HG03139 (cell line): ENCODE results near the gene NACA2.
"Not testable (repeated sequence)": the region's sequence is repeated elsewhere in the genome, so short reads cannot be mapped to it uniquely, and the experiment has no call there.

ENCODE experiments used
- ATAC-seq: cut with Tn5 transposase; IDR thresholded peaks from one replicate; pipeline ENCODE4 v1.9.1; 2021; ENCODE audit not compliant: unreplicated experiment

The NACA2 gene

DNA sequence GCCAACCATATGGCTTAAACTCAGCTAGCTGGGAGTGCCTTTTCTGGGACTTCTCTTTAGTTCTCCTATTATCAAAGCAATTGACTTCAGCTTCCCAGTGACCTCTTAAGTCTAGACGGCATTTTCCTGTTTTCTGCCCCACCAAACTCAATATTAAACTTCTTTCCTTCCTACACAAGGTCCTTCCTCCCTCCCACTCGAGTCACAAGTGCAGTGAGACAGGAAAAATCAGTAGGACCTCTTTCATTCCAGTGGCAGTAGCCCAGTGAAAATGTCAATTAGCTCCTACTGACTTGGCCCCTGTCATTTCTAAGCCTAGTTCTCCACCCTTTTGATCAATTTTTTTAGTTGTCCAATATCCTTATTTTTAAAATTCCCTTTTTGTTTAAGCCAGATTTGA lies 9.6 kb upstream of the NACA2 start:
- ATAC-seq: no peak

DNA sequence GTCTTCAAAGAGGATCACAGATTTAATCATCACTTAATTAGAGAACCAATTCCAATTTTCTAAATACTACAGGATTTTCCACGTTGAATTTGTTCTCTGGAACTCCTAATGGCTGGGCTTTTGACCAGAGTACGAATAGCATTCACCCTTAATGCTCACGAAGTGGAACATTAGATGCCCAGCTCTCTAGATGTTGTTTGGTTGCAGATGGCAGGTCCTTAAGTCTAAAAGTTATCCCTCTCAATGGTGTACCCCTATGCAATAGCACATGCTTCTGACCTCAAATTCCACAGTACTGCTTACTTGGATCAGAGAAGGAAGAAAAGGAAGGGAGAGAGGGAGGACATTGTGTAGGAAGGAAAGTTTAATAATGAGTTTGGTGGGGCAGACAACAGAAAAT lies 8.6 kb upstream of the NACA2 start:
- ATAC-seq: no peak

DNA sequence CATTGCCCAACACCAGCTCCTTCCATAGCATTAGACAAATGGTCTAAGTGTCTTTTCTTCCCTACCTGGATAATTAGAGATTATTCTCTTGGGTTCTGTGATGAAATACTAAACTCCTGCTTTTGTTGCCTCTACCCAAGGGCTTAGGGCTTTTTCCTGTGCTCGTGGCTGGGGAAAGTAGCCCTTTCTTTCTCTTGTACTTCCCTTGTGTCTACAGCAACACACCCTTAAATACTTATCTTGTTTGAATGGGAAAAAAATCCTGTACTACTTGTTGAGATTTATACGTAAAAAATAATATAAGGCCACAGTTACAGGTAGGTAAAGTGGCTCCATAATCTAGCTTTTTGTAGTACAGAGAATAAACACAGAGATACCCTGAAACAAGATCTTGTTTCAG lies 7.0 kb upstream of the NACA2 start:
- no peak for ATAC-seq

DNA sequence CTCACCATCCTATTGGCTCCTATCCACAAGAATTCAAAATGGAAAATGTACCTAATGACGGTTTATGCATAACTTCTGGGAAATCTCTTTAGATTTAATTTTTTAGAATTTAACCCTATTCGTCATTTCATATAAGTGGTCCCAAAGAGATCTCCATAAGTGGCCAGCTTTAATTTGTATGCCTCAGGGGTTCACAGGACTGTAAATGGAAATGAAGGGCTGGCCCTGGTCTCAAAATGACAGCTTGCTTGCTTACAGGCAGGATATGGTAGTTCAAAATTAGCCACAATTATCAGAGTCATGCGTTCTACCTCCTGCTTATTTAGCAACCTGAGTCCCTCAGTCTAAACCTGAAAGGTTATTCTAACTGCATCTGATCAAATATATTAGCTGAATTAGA lies 6.6 kb upstream of the NACA2 start:
- no peak for ATAC-seq

DNA sequence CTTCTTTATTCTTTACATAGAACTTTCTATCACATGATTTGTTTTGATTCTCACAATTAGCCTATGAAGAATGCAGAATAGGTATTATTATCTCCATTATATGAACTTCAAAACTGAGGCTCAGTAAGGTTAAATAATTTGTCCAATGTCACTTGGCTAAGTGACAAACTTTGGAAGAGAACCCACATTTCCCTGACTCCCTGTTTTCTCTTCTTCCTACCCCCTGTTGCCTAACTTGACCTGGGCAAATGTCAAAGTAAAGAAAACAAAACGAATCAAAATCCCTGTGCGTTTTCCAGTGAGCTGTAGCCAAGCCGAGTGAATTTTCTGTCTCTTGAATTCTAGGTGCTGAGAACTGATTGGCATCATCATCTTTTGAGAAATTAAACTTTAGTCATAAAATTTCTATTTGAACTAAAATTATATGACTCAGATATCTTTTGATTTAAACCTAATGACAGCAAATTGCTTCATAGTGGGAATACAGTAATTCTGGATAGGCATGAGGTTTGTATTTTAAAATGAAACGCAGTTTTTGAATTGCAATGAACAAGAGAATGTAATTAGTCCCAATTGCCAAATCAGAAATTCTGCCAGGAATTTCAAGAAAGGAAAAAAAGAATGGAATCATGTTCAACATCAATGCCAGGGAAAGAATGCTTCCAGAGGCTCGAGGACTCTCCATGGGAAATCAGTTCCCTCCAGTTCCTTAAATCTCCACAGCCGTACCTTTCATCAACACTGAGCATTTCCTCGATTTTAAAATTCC lies 4.6 kb upstream of the NACA2 start:
- ATAC-seq: no peak

DNA sequence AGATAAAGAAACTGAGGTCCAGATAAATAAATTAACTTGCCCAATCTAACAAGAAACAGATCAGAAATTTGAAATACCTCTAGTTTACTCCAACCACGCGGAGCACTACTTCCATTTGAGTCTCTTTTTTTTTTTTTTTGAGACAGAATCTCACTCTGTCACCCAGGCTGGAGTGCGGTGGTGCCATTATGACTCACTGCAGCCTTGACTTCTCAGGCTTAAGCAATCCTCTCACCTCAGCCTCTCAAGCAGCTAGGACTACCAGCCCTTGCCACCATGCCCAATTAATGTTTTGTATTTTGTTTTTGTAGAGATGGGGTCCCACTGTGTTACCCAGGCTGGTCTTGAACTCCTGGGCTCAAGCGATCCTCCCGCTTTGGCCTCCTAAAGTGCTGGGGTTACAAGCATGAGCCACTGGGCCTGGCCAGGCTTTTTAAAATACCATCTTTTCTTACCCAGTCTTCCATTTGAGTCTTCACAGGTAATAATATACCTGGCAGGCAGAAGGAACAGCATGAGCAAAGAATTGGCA lies 3.3 kb upstream of the NACA2 start:
- ATAC-seq: no peak

DNA sequence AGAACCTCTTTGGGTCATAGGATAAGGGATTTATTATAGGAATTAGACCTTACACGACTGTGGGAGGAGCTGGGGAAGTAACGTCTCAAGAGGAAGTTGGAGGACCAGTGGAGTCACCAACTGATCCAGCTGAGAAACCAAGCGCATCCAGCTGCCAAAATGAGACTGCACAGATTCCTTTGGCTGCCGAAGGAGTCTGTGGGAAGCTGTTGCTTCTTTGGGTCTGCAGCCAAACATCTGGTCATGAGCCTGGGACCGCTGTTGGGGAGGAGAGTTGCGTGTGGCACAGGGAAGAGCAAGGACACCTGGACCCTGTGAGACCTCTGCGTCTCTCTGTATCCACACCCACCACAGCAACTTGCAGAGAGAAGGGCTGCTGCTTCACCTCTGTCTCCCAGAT lies 2.4 kb upstream of the NACA2 start:
- ATAC-seq: no peak

DNA sequence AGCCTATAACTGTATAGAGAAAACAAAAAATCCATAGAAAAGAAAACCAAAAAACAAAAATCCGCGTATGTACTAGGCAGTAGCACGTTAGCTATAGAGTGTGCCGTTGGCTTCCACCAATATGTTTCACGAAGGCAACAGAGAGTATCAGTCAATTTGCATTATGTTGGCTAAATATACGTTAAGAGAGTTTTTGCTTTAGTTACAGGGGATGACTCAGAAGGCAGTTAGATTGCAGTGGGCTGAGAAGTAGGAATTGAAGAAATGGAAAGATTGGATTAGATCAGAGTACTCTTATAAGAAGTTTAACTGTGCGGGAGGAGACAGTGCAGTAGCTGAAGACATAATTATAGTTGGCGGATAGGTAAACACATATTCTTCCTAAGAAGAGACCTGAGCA lies 911 bp upstream of the NACA2 start:
- ATAC-seq: no peak

DNA sequence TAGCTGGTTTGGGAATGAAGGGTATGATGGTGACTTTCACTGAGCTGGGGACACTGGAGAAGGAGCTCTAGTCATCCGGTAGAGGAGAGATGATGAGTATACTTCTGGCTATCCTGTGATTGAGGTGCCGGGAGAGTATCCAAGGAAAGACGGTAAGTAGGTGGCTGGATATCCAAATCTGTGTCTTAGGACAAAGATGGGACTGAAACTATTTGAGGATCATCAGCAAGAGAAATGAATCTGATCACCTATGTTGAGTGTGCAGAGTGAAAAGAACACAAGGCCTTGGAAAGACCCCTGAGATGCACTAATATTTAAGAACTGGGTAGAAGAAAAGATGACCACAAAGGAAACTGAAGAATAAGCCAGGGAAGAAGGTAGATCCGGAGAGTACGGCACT lies 1.0 kb downstream of the NACA2 start:
- ATAC-seq: no peak

DNA sequence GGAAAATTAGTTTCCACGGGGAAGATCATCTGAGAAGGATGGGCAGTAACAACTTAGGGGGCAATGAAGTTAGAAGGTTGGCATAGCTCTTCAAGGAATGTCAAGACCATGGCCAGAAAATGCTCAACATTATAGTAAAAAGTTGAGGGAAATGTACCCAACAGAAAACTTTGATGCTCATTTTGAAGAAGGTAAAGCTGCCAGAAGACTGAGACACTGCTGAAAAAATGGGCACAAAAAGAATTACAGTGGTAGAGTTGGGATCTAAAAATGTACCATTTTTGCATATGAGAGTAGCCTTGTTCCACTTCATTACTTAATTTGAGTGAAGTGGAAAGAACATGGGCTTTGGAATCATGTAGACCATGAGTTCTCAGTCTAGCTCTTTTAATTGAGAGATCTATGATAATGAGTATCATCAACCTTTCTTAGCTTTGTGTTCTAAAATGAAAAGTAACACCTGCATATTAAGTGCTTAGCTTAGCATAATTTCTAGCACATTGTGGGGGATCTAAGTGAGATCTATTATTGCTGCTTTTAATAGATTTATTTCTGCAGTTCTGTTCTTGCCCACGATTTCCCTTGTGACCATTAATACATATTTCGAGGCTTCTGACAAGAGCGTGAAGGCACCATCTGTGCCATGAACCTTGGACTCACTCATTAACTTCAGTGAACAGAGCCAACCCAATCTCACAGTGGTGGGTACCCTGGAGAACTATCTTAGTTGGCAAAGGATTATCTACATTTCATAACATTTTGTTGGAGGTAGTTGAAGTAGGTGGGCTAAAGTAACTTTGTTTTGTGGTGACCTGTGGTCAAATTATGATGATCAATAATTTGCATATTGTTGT lies 3.0 kb downstream of the NACA2 start:
- no peak for ATAC-seq

DNA sequence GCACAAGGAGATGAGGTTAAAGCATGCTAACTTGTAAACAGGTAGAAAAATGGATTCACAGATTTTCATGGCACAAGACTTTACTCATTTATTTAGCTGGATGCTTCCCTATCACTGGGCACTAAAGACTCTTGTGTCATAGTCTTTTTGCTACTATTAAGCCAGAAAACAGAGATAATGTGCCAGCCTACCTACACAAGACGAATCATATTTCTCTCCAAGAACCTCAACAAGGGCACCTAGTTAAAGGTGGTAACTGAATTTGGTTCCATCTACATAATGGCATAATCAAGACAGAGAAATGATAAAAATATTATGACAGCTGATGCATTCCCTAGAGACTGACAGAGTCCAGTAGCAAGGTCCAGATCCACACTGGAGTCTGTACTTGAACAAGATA lies 3.8 kb downstream of the NACA2 start:
- no peak for ATAC-seq

DNA sequence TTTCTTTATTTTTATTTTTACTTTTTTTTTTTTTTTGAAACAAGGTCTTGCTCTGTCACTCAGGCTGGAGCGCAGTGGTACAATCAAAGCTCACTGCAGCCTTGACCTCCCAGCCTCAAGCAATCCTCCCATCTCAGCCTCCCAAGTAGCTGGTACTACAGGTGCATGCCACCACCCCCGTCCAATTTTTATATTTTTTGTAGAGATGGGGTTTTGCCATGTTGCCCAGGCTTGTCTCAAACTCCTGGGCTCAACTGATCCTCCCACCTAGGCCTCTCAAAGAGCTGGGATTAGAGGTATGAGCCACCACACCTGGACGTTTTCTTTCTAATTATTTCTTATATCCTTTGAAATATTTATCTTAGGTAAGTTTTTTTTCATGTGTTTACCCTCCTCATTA lies 4.4 kb downstream of the NACA2 start:
- not testable (repeated sequence) for ATAC-seq

DNA sequence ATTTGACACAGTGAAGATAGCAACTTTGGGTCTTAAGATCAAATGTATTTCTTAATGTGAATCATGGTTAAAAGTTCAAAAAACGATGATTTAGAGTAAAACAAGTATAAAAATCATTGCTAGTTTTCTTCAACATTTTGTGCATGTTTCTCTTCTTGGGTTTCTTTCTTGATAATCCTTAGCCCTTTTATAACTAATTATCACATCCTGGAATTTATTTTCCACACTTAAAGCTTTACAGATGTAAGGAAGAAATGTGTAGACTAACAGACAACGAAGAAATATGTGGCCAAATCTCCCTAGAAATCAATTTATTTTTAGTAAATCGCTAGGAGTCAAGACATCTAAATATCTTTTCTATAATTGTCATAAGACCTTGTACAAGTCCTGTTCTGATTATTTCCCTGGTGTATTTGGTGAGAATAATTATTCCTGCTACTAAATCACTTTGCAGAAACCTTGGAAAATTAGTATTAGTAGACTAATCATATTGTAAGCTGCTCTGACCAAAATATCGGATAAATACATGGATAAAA lies 4.9 kb downstream of the NACA2 start:
- no peak for ATAC-seq

DNA sequence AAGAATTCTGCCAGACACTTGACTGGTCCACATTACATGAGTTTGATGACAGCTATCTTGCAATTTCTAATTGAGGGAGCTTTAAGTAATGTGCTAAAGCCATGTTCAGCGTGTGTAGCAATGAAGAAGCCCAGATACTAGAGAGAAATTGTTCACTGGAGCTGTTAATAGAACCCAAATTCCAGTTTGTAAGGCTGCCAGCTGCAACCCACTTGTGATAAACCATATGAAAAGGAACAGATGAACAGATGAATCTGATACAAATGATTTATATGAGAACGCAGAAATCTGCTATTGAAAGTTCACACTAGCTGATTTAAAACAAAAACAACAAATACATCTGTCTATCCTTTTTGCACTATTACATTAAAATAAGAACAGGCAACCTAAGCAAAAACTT lies 6.2 kb downstream of the NACA2 start:
- ATAC-seq: no peak

DNA sequence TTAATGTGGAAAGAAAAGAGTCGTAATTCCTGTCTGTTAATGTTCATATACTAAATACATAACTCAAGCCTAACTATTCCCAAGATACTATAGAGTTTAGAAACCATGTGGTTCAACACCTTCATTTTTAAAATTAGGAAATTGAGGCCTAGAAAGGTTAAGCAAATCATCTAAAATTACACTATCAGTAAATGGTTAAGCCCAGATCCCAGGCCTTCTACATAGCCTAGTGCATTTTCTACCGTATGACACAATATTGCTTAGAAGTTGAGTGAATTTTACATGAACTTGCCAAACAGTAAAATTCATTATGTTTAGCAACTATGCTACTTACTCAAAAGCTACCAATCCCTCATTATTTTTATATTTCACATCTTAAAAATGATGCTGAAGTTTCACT lies 6.8 kb downstream of the NACA2 start:
- no peak for ATAC-seq

DNA sequence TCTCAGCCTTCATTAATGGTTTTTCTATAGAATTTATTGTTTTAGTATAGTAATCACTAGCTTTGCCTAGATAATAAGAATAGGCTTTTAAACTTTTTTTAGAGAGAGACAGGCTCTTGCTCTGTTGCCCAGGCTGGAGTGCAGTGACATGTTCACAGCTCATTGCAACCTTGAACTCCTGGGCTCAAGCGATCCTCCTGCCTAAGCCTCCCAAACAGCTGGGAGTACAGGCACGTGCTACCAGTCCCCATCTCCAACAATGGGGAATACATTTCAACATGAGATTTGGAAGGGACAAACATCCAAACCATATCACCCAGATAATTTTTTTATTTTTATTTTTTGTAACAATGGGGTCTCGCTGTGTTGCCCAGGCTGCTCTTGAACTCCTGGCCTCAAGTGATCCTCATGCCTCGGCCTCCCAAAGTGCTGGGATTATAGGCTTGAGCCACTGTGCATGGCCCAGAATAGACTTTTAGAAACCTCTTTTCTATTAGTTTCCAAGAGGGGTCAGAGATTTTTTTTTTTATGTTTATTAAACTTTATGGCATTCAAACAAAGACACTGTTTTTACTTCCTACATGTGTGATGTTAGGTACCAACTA lies 7.3 kb downstream of the NACA2 start:
- ATAC-seq: no peak

DNA sequence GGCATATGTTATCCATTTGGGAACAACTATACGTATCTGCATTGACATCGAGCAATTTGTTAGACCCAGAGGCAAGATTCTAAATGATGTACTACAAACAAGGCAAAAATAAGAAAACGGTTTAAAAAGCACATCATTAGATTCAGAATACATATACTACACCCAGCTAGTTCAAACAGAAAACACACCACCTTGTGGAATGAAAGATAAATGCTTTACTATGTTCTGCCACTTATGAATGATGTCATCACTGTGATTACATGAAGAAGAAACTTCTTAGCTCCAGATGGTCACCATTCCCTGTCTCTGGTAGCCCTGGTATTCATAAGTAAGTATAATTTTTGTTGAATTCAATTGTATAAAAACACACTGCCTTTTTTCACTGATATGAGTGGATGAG lies 7.8 kb downstream of the NACA2 start:
- ATAC-seq: no peak

DNA sequence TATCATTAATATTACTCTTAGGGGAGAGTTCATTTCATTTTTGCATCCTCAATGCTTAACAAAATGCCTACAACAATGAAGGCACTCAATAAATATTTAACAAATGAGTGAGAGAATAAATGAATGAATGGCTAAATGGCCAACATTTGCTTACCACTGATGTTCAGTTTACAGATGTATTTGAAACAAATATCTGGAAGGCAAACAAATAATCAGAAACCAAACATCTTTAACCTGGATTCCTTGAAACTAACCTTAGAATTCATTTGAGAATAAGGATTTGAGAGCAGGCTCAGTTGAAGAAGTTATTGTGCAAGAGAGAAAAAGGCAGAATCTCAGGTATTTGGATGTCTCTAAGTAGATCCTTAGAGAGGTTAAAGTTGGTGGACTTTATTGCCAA lies 8.4 kb downstream of the NACA2 start:
- ATAC-seq: no peak

DNA sequence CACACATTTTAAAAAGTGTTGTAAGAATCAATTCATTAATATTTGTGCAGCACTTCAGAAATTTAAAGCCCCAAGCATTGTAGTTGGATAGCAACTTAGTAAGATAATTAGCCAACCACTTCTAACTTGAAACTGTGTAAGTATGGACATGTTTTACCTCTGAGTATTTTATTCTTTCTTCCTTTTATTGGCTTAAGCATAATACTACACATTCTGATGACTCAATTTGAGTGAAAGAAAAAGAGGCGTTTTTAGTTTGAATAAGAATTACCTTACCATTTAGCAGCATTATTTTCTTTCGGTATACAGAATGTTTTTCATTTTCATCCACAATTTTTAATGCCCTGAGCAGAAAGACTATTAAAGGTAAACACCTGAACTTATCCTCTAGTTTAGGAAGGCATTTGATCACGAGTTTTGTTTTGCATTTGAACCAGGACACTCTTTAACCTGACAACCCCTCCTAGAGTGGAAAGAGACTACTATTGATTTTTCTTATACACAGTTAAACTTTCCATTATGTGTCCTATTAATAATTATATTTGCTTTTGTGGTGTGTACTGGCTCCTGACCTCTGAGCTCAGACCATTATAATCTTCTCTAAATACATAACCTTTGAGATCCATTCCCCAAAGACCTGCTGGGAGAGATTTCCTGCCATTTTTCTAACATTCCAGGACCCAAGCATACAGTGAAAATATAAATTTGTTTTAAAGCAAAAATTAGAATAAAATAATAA lies 9.2 kb downstream of the NACA2 start:
- ATAC-seq: no peak

DNA sequence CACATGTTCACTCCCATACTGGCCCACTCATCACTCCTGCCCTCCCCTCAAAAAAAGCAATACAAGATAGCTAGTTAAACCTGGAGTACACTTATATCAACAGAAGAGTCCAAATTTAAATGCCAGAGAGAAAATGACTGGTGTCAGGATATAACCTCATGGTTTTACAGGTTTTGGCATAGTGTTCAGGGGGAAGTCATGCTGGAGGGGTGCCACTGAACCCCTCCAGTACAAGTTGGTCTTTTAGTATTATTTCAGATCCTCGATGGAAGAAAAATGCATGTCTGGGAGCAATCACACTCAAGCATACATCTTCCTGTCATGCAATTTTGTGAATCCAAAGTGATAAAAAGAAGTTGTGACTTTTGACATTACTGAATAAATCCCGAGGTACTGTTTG lies 10.5 kb downstream of the NACA2 start:
- ATAC-seq: no peak

DNA sequence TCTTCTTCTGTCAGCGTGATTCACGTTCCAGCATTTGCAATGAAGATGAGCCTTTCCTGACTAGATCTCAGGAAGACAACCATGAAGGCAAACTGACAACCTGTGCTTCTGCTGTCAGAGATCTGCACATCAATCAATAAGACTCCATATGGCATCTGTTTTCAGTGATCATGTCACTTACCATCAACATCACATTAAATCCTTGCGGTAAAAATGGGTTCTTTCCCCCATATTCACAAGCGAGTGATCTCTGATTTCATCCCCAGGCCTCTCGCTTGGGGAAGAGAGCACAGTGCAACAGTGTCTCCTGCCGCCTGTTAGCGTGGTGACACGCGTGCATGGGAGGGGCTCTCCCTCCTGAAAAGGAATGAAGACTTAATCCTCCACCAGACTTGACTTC lies 11.1 kb downstream of the NACA2 start:
- no peak for ATAC-seq
